Epithelial cell of esophagus (primary cell): Measurements from ENCODE around the gene FAAH.
"Not testable (repeated sequence)": the region's sequence is repeated elsewhere in the genome, so short reads cannot be mapped to it uniquely, and the experiment has no call there.

Source experiments
- DNase-seq: peaks from one replicate; pipeline ENCODE4 v3.0.0; 2010; ENCODE audit warnings: low read depth
- H3K4me3 ChIP-seq: 2 replicates; pipeline ENCODE4 v1.5.1; 2011; ENCODE audit warnings: mild to moderate bottlenecking, low read length, control low read depth
- CTCF ChIP-seq: IDR thresholded peaks from 2 replicates; pipeline ENCODE4 v1.5.1; 2011; ENCODE audit warnings: low read depth, mild to moderate bottlenecking, low read length, control low read depth, inconsistent platforms; ENCODE audit not compliant: insufficient read depth; ENCODE audit errors: missing control alignments

FAAH gene

GRCh38 chr1:46364612-46365011 lies 29.5 kb upstream of the FAAH start:
- no peak overlapping the region for H3K4me3 ChIP-seq
- no peak for TF ChIP-seq CTCF
- no peak for DNase-seq

- DNase-seq, H3K4me3 ChIP-seq: not testable (repeated sequence)
Measured at GRCh38 chr1:46365796-46366195, 28.3 kb upstream of the FAAH start.

- DNase-seq = no peak
- no peak for TF ChIP-seq CTCF
- no peak overlapping the region for H3K4me3 ChIP-seq
Measured at GRCh38 chr1:46367072-46367471, 27.0 kb upstream of the FAAH start.

GRCh38 chr1:46367701-46368100 lies 26.4 kb upstream of the FAAH start:
- not testable (repeated sequence) for H3K4me3 ChIP-seq, DNase-seq

- TF ChIP-seq CTCF = no peak
- DNase-seq = no peak
- H3K4me3 ChIP-seq = no peak overlapping the region
Measured at GRCh38 chr1:46368791-46369190, 25.3 kb upstream of the FAAH start.

- no peak for TF ChIP-seq CTCF
- DNase-seq = peak; percentile 16
- H3K4me3 ChIP-seq = no peak overlapping the region
Measured at GRCh38 chr1:46369542-46370213, 24.4 kb upstream of the FAAH start.

GRCh38 chr1:46370214-46370633 lies 23.9 kb upstream of the FAAH start:
- DNase-seq = peak; percentile 74
- H3K4me3 ChIP-seq = no peak overlapping the region
- no peak for TF ChIP-seq CTCF

GRCh38 chr1:46372431-46372830 lies 21.7 kb upstream of the FAAH start:
- H3K4me3 ChIP-seq = no peak overlapping the region
- no peak for TF ChIP-seq CTCF
- no peak for DNase-seq
